GM12873 (cell line): ENCODE data around the gene ZNF684.

Source experiments
- TF ChIP-seq, protein P1 (sequence below): IDR thresholded peaks from 2 replicates; pipeline ENCODE4 v1.5.1; 2012; ENCODE audit warnings: low read depth, mild to moderate bottlenecking, moderate library complexity, low read length, control low read depth; ENCODE audit not compliant: insufficient read depth; ENCODE audit errors: missing control alignments

ZNF684 gene

GRCh38 chr1:40582116-40582515 lies 50.7 kb downstream of the ZNF684 start:
- TF ChIP-seq, protein P1, sequence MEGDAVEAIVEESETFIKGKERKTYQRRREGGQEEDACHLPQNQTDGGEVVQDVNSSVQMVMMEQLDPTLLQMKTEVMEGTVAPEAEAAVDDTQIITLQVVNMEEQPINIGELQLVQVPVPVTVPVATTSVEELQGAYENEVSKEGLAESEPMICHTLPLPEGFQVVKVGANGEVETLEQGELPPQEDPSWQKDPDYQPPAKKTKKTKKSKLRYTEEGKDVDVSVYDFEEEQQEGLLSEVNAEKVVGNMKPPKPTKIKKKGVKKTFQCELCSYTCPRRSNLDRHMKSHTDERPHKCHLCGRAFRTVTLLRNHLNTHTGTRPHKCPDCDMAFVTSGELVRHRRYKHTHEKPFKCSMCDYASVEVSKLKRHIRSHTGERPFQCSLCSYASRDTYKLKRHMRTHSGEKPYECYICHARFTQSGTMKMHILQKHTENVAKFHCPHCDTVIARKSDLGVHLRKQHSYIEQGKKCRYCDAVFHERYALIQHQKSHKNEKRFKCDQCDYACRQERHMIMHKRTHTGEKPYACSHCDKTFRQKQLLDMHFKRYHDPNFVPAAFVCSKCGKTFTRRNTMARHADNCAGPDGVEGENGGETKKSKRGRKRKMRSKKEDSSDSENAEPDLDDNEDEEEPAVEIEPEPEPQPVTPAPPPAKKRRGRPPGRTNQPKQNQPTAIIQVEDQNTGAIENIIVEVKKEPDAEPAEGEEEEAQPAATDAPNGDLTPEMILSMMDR = no peak

GRCh38 chr1:40583980-40584379 lies 52.5 kb downstream of the ZNF684 start:
- TF ChIP-seq, protein P1 = no peak

DNA sequence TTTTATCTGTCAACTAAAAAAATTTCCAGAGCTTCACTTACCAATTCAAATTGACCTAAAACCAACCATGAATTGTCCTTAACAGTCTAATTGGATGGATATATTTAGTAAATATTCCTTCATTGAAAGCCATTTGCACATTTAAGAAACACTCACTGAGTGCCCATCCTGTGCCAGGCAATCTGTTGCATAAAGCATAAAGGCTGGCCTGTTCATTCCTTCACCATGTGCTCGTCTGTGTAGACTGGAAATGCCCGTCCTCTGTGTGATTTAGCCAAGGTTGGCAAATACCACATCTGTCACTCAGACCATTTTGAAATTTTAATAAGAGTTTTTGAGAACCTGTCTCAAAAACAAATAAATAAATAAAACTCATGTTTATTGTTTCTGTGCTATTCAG lies 57.1 kb downstream of the ZNF684 start:
- TF ChIP-seq, protein P1 = no peak

GRCh38 chr1:40592107-40592803 lies 60.8 kb downstream of the ZNF684 start:
- TF ChIP-seq, protein P1 = peak; percentile 53

GRCh38 chr1:40593449-40594186 lies 62.2 kb downstream of the ZNF684 start:
- TF ChIP-seq, protein P1 = no peak

- TF ChIP-seq, protein P1 = no peak
Measured at GRCh38 chr1:40594187-40594531, 62.7 kb downstream of the ZNF684 start.

DNA sequence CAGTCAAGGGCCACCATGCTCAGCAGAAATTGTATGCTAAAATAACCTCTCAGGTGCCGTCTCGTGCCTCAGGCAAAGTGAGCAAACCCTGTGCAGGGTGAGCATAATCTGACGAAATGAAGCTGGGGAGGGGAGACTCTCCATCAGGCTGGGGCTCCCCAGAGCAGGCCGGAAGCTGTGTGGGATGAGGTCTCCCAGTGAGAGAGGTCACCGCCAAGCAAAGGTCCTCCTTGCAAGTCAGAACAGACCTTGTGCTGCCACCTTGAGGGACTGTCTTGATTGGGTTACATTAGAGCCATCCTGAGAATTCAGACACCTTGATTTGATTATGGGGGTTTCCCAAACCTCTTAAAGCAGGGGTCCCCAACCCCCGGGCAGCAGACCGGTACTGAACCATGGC lies 64.2 kb downstream of the ZNF684 start:
- TF ChIP-seq, protein P1 = no peak
